PFSK-1 (cell line): ENCODE measurements around the gene PNKD.

Source experiments
- FOXP2 ChIP-seq: optimal IDR thresholded peaks from 2 replicates; pipeline ENCODE3; 2011; ENCODE audit warnings: borderline replicate concordance, control low read depth, inconsistent platforms; ENCODE audit not compliant: insufficient read depth; ENCODE audit errors: extremely low read length, extremely low read depth
- POLR2AphosphoS5 ChIP-seq: IDR thresholded peaks from 2 replicates; pipeline ENCODE4 v1.6.1; 2012; ENCODE audit warnings: low read depth, mild to moderate bottlenecking, control low read depth, low read length, moderate library complexity
- REST ChIP-seq, 2 experiments: IDR thresholded peaks; 2 replicates each; pipeline versions ENCODE4 v1.6.1 to v1.8.0; 2011 to 2012; ENCODE audit warnings: low read depth in 2 of 2, low read length in 2 of 2, control low read depth in 1 of 2, inconsistent platforms in 1 of 2, mild to moderate bottlenecking in 1 of 2, moderate library complexity in 1 of 2; ENCODE audit not compliant: insufficient read depth in 1 of 2
- SIN3A ChIP-seq: IDR thresholded peaks from 2 replicates; pipeline ENCODE4 v1.6.1; 2012; ENCODE audit warnings: mild to moderate bottlenecking, low read length, moderate library complexity, borderline replicate concordance; ENCODE audit not compliant: insufficient read depth
- TAF1 ChIP-seq: IDR thresholded peaks from 2 replicates; pipeline ENCODE4 v1.6.1; 2012; ENCODE audit warnings: low read length, control low read depth, borderline replicate concordance; ENCODE audit not compliant: insufficient read depth

Gene PNKD

GRCh38 chr2:218343591-218343990 is 73.3 kb downstream of the PNKD start:
- no peak for TF ChIP-seq REST (IDR thresholded peaks at IDR 0.05; ENCODE audit: insufficient read depth in 1 of 2, low read depth in 2 of 2, low read length in 2 of 2)
- no peak for TF ChIP-seq FOXP2
- no peak for TF ChIP-seq SIN3A

DNA sequence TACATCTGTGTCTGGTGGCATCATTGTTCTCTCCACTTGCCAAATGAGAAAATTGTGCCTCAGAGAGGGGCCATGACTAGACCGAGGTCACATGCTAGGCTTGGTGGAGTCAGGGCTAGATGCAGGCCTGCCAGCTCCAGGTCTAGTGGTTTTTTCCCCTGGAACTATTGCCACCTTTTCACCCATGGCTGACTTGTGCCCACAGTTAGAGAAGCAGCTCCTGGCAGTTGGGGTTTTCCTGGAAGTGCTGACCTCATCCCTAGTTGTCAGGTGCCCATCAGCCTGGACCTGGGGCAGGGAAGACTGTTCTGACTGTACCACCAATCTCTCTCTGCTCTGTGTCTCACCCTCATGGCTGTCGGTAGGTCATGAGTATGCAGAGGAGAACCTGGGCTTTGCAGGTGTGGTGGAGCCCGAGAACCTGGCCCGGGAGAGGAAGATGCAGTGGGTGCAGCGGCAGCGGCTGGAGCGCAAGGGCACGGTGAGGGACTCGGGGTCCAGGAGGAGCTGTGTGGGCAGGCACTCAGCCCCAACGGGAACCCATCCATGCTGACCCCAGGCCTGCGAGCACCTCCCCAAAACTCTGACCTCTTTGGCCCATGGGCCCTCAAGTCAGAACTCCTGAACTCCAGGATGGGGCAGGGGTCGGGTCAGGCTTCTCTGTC is 73.9 kb downstream of the PNKD start:
- TF ChIP-seq SIN3A (no peak), REST (IDR thresholded peaks at IDR 0.05; ENCODE audit: insufficient read depth in 1 of 2, low read depth in 2 of 2, low read length in 2 of 2) (no peak), TAF1 (no peak), POLR2AphosphoS5 (no peak), FOXP2 (no peak)

- no peak for TF ChIP-seq TAF1
- no peak for TF ChIP-seq POLR2AphosphoS5
- no peak for TF ChIP-seq SIN3A
- no peak for TF ChIP-seq REST (IDR thresholded peaks at IDR 0.05; ENCODE audit: insufficient read depth in 1 of 2, low read depth in 2 of 2, low read length in 2 of 2)
- TF ChIP-seq FOXP2, result no peak
Observed at GRCh38 chr2:218344755-218345417, 74.6 kb downstream of the PNKD start.

- no peak for TF ChIP-seq POLR2AphosphoS5
- no peak for TF ChIP-seq TAF1
- no peak for TF ChIP-seq SIN3A
- TF ChIP-seq FOXP2, result no peak
- TF ChIP-seq REST (IDR thresholded peaks at IDR 0.05; ENCODE audit: insufficient read depth in 1 of 2, low read depth in 2 of 2, low read length in 2 of 2), result no peak
Observed at GRCh38 chr2:218345491-218346236, 75.3 kb downstream of the PNKD start.
